SK-N-SH treated with all-trans-retinoic acid at 6 μM for 48 hours (cell line): ENCODE results near the gene RIPOR3.
A peak's percentile ranks its signal among the peaks of the same experiment; 100 is the strongest.

Experiments
- ATAC-seq: fragments of 200-7000 bp; cut with Tn5 transposase; 3 replicates; pipeline ENCODE4 v1.9.1; 2020; ENCODE audit warnings: mild to moderate bottlenecking, moderate library complexity
- ARNTL ChIP-seq: fragments of 450-650 bp; formaldehyde crosslinking; IDR thresholded peaks from 2 replicates; pipeline ENCODE4 v1.5.0; 2020; ENCODE audit warnings: low read depth, mild to moderate bottlenecking, moderate library complexity, borderline replicate concordance
- BACH2 ChIP-seq: fragments of 250-450 bp; sonication (Bioruptor Pico); IDR thresholded peaks from 2 replicates; pipeline ENCODE4 v1.9.0; 2021; ENCODE audit warnings: mild to moderate bottlenecking, borderline replicate concordance
- CSDC2 ChIP-seq: fragments of 250-450 bp; sonication (Bioruptor Pico); IDR thresholded peaks from 2 replicates; pipeline ENCODE4 v1.5.0; 2020; ENCODE audit warnings: mild to moderate bottlenecking, moderate library complexity
- ESRRG ChIP-seq: fragments of 250-450 bp; sonication (Bioruptor Pico); IDR thresholded peaks from 2 replicates; pipeline ENCODE4 v1.6.1; 2021; ENCODE audit warnings: mild to moderate bottlenecking
- GLIS3 ChIP-seq: fragments of 250-450 bp; sonication (Bioruptor Pico); IDR thresholded peaks from 2 replicates; pipeline ENCODE4 v1.5.0; 2020; ENCODE audit warnings: mild to moderate bottlenecking, moderate library complexity
- ISL1 ChIP-seq: fragments of 250-450 bp; sonication (Bioruptor Pico); IDR thresholded peaks from 2 replicates; pipeline ENCODE4 v2.1.2; 2022; ENCODE audit warnings: mild to moderate bottlenecking, moderate library complexity
- OSR1 ChIP-seq: fragments of 250-450 bp; sonication (Bioruptor Pico); IDR thresholded peaks from 2 replicates; pipeline ENCODE4 v1.8.0; 2022; ENCODE audit warnings: moderate library complexity, mild to moderate bottlenecking, inconsistent platforms
- PPARA ChIP-seq: fragments of 250-450 bp; sonication (Bioruptor Pico); IDR thresholded peaks from 2 replicates; pipeline ENCODE4 v1.5.0; 2020; ENCODE audit warnings: mild to moderate bottlenecking, borderline replicate concordance
- RARB ChIP-seq: fragments of 250-450 bp; sonication (Bioruptor Pico); IDR thresholded peaks from 2 replicates; pipeline ENCODE4 v1.8.0; 2021; ENCODE audit warnings: mild to moderate bottlenecking, moderate library complexity
- SNAI2 ChIP-seq: fragments of 250-450 bp; sonication (Bioruptor Pico); IDR thresholded peaks from 2 replicates; pipeline ENCODE4 v1.5.0; 2020; ENCODE audit warnings: mild to moderate bottlenecking, moderate library complexity
- TCF4 ChIP-seq: fragments of 250-450 bp; sonication (Bioruptor Pico); IDR thresholded peaks from 2 replicates; pipeline ENCODE4 v1.8.0; 2021; ENCODE audit warnings: mild to moderate bottlenecking, moderate library complexity, borderline replicate concordance
- TOX ChIP-seq: fragments of 250-450 bp; sonication (Bioruptor Pico); IDR thresholded peaks from 2 replicates; pipeline ENCODE4 v1.8.0; 2021; ENCODE audit warnings: mild to moderate bottlenecking, moderate library complexity, borderline replicate concordance
- ZC3H10 ChIP-seq: fragments of 250-450 bp; sonication (Bioruptor Pico); IDR thresholded peaks from 2 replicates; pipeline ENCODE4 v1.5.1; 2021; ENCODE audit warnings: mild to moderate bottlenecking, moderate library complexity
- ZFP3 ChIP-seq: fragments of 250-450 bp; sonication (Bioruptor Pico); IDR thresholded peaks from 2 replicates; pipeline ENCODE4 v1.5.0; 2020; ENCODE audit warnings: mild to moderate bottlenecking, moderate library complexity
- ZFP30 ChIP-seq: fragments of 450-650 bp; formaldehyde crosslinking; IDR thresholded peaks from 2 replicates; pipeline ENCODE4 v1.5.0; 2022; ENCODE audit warnings: mild to moderate bottlenecking, moderate library complexity
- ZNF565 ChIP-seq: fragments of 450-650 bp; formaldehyde crosslinking; conservative IDR thresholded peaks from 2 replicates; pipeline ENCODE4 v1.5.0; 2020; ENCODE audit warnings: low read depth, mild to moderate bottlenecking, moderate library complexity
- ZNF70 ChIP-seq: fragments of 450-650 bp; formaldehyde crosslinking; IDR thresholded peaks from 2 replicates; pipeline ENCODE4 v1.5.0; 2020; ENCODE audit warnings: mild to moderate bottlenecking, moderate library complexity
- ZNF8 ChIP-seq: fragments of 450-650 bp; formaldehyde crosslinking; IDR thresholded peaks from 2 replicates; pipeline ENCODE4 v1.5.0; 2020; ENCODE audit warnings: mild to moderate bottlenecking, moderate library complexity
- TF ChIP-seq, protein P1 (sequence below): fragments of 250-450 bp; sonication (Bioruptor Pico); IDR thresholded peaks from 2 replicates; pipeline ENCODE4 v1.8.0; 2021; ENCODE audit warnings: low read depth, mild to moderate bottlenecking, moderate library complexity, borderline replicate concordance
- TF ChIP-seq, protein P2 (sequence below): fragments of 250-450 bp; sonication (Bioruptor Pico); IDR thresholded peaks from 2 replicates; pipeline ENCODE4 v1.8.0; 2020; ENCODE audit warnings: mild to moderate bottlenecking, moderate library complexity, borderline replicate concordance
- TF ChIP-seq, protein P3 (sequence below): fragments of 250-450 bp; sonication (Bioruptor Pico); IDR thresholded peaks from 2 replicates; pipeline ENCODE4 v1.5.1; 2021; ENCODE audit warnings: mild to moderate bottlenecking, moderate library complexity
- TF ChIP-seq, protein P4 (sequence below): fragments of 250-450 bp; sonication (Bioruptor Pico); IDR thresholded peaks from 2 replicates; pipeline ENCODE4 v1.5.1; 2020; ENCODE audit warnings: low read depth, mild to moderate bottlenecking, moderate library complexity
- TF ChIP-seq, protein P5 (sequence below): fragments of 250-450 bp; sonication (Bioruptor Pico); IDR thresholded peaks from 2 replicates; pipeline ENCODE4 v1.5.0; 2020; ENCODE audit warnings: mild to moderate bottlenecking, moderate library complexity

RIPOR3 gene

DNA sequence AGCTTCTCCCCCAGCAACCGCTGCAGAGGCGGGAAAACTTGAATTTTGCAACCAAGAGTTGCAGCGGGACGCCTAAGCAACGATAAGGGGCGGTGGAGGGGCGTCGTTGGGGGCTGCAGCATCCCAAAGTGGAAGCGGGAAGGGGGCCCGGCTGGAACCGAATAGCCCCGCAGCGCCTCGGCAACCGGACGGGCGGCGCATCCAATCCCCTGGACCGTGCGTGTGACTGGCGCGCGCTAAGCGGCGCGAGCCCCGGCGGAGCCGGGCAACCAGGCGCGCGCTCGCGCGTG lies 39.4 kb upstream of the RIPOR3 start:
- TF ChIP-seq CSDC2 (CRISPR knock-in tag) = no peak
- no peak for TF ChIP-seq ESRRG (CRISPR knock-in tag)
- TF ChIP-seq SNAI2 = no peak
- TF ChIP-seq, protein P1, sequence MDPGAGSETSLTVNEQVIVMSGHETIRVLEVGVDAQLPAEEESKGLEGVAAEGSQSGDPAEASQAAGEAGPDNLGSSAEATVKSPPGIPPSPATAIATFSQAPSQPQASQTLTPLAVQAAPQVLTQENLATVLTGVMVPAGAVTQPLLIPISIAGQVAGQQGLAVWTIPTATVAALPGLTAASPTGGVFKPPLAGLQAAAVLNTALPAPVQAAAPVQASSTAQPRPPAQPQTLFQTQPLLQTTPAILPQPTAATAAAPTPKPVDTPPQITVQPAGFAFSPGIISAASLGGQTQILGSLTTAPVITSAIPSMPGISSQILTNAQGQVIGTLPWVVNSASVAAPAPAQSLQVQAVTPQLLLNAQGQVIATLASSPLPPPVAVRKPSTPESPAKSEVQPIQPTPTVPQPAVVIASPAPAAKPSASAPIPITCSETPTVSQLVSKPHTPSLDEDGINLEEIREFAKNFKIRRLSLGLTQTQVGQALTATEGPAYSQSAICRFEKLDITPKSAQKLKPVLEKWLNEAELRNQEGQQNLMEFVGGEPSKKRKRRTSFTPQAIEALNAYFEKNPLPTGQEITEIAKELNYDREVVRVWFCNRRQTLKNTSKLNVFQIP (CRISPR knock-in tag) = no peak
- TF ChIP-seq ZNF565 (CRISPR knock-in tag) = no peak
- TF ChIP-seq ZNF70 (CRISPR knock-in tag) = no peak
- TF ChIP-seq, protein P2, sequence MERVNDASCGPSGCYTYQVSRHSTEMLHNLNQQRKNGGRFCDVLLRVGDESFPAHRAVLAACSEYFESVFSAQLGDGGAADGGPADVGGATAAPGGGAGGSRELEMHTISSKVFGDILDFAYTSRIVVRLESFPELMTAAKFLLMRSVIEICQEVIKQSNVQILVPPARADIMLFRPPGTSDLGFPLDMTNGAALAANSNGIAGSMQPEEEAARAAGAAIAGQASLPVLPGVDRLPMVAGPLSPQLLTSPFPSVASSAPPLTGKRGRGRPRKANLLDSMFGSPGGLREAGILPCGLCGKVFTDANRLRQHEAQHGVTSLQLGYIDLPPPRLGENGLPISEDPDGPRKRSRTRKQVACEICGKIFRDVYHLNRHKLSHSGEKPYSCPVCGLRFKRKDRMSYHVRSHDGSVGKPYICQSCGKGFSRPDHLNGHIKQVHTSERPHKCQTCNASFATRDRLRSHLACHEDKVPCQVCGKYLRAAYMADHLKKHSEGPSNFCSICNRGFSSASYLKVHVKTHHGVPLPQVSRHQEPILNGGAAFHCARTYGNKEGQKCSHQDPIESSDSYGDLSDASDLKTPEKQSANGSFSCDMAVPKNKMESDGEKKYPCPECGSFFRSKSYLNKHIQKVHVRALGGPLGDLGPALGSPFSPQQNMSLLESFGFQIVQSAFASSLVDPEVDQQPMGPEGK = no peak
- TF ChIP-seq ZC3H10 (CRISPR knock-in tag) = no peak
- TF ChIP-seq ARNTL = no peak
- TF ChIP-seq TCF4 = no peak
- TF ChIP-seq, protein P3, sequence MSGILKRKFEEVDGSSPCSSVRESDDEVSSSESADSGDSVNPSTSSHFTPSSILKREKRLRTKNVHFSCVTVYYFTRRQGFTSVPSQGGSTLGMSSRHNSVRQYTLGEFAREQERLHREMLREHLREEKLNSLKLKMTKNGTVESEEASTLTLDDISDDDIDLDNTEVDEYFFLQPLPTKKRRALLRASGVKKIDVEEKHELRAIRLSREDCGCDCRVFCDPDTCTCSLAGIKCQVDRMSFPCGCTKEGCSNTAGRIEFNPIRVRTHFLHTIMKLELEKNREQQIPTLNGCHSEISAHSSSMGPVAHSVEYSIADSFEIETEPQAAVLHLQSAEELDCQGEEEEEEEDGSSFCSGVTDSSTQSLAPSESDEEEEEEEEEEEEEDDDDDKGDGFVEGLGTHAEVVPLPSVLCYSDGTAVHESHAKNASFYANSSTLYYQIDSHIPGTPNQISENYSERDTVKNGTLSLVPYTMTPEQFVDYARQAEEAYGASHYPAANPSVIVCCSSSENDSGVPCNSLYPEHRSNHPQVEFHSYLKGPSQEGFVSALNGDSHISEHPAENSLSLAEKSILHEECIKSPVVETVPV (CRISPR knock-in tag) = no peak
- no peak for TF ChIP-seq ZFP3 (CRISPR knock-in tag)
- TF ChIP-seq ISL1 (CRISPR knock-in tag) = no peak
- TF ChIP-seq ZNF8 (CRISPR knock-in tag) = no peak
- no peak for TF ChIP-seq BACH2 (CRISPR knock-in tag)
- peak; percentile 82; the same call in 2 of the 3 replicates for ATAC-seq

DNA sequence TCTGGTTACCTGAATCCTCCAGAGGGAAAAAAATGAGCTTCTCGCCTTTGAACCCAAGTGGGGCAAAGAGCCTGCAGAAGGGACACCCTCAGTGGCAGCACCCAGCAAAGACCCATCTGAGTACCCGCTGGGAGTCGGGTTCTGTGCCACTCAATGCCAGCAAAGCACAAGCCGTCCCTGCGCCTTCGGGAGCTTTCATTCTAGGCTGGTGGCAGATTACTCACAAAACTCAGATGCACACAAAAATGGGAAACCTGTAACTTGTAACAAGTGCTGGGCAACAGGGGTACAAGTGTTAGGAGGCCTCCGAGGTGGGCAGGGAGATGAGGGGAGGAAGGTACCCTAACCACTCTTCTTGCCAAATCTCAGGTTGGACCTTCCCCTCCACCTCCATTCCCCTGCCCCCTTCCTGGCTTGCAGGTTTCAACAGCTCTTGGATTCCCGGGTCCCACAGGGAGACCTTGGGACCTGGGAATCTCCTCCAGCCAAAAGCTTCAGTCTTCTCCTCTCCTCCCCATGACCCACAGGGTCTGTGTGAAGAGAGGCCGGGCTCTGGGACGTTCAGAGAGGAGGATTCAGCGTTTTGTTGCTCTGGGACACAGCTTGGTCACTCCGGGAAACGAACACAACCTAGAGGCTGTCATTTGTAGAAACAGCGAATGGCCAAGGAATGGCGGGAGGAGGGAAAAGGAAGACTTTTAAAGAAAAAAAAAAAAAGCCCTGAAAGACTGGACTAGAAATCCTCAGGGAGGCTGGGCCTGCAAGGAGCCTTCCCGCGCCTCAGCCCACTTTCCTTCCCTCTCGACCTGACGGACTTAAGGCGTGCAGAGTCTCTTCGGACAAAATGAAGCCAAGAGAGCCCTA lies 38.8 kb upstream of the RIPOR3 start:
- peak; percentile 4; the same call in 2 of the 3 replicates for ATAC-seq
- TF ChIP-seq RARB (no peak), ZFP3 (CRISPR knock-in tag) (no peak), ZFP30 (no peak), TOX (no peak), ZC3H10 (CRISPR knock-in tag) (no peak)
- TF ChIP-seq, all 23 proteins: peak for 0

DNA sequence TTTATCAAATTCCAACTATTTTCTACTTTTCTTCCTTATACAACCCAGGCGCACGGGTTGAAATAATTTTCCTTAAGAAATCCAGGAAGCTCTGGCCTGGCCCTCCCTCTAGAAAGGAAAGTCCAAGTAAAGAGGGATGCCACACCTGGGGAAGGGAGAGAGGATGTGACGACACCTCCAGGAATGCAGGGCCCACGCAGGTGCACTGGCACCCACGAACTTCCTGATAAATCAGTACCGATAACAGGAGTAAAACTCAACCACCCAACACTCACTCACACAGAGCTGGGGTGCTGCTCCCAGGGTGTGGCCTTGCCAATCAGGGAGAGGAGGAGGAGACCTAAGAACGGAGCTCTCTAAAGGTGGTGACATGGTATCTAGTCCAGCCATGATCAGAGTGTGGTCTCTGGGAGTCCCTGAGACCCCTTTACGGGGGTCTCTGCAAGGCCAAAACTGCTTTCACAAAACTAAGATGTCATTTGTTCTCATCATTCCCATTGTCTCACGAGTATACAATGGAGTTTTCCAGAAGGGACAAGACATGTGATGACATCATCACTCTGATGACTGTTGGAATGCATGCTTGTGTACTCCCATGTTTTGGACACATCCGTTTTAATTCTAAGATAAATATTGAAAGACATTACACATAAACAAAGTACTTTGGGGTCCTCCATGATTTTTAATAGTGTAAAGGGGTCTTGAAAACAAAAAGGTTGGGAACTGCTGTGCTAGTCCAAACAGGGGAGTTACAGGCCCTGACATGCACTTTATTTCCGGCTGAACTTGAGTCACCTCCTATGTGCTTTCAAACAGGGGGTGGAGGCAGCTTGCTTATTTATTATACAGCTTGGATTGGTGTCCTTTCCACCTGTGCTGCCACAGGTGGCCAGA lies 37.9 kb upstream of the RIPOR3 start:
- ATAC-seq = no peak
- no peak for TF ChIP-seq TCF4
- no peak for TF ChIP-seq ARNTL
- TF ChIP-seq TOX = no peak
- TF ChIP-seq, protein P4, sequence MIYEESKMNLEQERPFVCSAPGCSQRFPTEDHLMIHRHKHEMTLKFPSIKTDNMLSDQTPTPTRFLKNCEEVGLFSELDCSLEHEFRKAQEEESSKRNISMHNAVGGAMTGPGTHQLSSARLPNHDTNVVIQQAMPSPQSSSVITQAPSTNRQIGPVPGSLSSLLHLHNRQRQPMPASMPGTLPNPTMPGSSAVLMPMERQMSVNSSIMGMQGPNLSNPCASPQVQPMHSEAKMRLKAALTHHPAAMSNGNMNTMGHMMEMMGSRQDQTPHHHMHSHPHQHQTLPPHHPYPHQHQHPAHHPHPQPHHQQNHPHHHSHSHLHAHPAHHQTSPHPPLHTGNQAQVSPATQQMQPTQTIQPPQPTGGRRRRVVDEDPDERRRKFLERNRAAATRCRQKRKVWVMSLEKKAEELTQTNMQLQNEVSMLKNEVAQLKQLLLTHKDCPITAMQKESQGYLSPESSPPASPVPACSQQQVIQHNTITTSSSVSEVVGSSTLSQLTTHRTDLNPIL (CRISPR knock-in tag) = no peak
- TF ChIP-seq ISL1 (CRISPR knock-in tag) = no peak
- no peak for TF ChIP-seq OSR1 (CRISPR knock-in tag)
- no peak for TF ChIP-seq PPARA
- TF ChIP-seq, protein P2 = no peak
- TF ChIP-seq GLIS3 = no peak
- TF ChIP-seq CSDC2 (CRISPR knock-in tag) = no peak
- TF ChIP-seq, protein P5, sequence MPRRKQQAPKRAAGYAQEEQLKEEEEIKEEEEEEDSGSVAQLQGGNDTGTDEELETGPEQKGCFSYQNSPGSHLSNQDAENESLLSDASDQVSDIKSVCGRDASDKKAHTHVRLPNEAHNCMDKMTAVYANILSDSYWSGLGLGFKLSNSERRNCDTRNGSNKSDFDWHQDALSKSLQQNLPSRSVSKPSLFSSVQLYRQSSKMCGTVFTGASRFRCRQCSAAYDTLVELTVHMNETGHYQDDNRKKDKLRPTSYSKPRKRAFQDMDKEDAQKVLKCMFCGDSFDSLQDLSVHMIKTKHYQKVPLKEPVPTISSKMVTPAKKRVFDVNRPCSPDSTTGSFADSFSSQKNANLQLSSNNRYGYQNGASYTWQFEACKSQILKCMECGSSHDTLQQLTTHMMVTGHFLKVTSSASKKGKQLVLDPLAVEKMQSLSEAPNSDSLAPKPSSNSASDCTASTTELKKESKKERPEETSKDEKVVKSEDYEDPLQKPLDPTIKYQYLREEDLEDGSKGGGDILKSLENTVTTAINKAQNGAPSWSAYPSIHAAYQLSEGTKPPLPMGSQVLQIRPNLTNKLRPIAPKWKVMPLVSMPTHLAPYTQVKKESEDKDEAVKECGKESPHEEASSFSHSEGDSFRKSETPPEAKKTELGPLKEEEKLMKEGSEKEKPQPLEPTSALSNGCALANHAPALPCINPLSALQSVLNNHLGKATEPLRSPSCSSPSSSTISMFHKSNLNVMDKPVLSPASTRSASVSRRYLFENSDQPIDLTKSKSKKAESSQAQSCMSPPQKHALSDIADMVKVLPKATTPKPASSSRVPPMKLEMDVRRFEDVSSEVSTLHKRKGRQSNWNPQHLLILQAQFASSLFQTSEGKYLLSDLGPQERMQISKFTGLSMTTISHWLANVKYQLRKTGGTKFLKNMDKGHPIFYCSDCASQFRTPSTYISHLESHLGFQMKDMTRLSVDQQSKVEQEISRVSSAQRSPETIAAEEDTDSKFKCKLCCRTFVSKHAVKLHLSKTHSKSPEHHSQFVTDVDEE = no peak
- TF ChIP-seq ZC3H10 (CRISPR knock-in tag) = no peak
- TF ChIP-seq, protein P3 (CRISPR knock-in tag) = no peak
- TF ChIP-seq ZNF8 (CRISPR knock-in tag) = no peak
- no peak for TF ChIP-seq ESRRG (CRISPR knock-in tag)
- no peak for TF ChIP-seq SNAI2
- TF ChIP-seq RARB = no peak
- no peak for TF ChIP-seq ZFP30
- TF ChIP-seq ZNF70 (CRISPR knock-in tag) = no peak
